HepG2 (cell line): Measurements from ENCODE around the gene SRP9. TPM values are rescaled to one million over a fixed set of nuclear protein-coding genes. Genes with fewer than 3 reads are reported as not detected.

Source experiments
- ARNTL ChIP-seq: sonication (generic); formaldehyde crosslinking; IDR thresholded peaks from 2 replicates; pipeline ENCODE4 v1.4.0; 2020; ENCODE audit warnings: mild to moderate bottlenecking, missing genetic modification reagents
- ATM ChIP-seq: fragments of 450-650 bp; IDR thresholded peaks from 2 replicates; pipeline ENCODE4 v1.7.1; 2017; ENCODE audit warnings: mild to moderate bottlenecking, borderline replicate concordance
- ETS1 ChIP-seq: sonication (generic); formaldehyde crosslinking; IDR thresholded peaks from 2 replicates; pipeline ENCODE4 v1.4.0; 2020; ENCODE audit warnings: missing genetic modification reagents
- GPN1 ChIP-seq: sonication (generic); formaldehyde crosslinking; IDR thresholded peaks from 2 replicates; pipeline ENCODE4 v1.5.1; 2020; ENCODE audit warnings: missing genetic modification reagents, borderline replicate concordance
- GRHL1 ChIP-seq: sonication (generic); formaldehyde crosslinking; conservative IDR thresholded peaks from 2 replicates; pipeline ENCODE4 v1.8.0; 2022; ENCODE audit warnings: missing genetic modification reagents
- GTF3A ChIP-seq: sonication (generic); formaldehyde crosslinking; conservative IDR thresholded peaks from 2 replicates; pipeline ENCODE4 v1.4.0; 2020; ENCODE audit warnings: mild to moderate bottlenecking, missing genetic modification reagents
- HIVEP1 ChIP-seq: sonication (generic); formaldehyde crosslinking; IDR thresholded peaks from 2 replicates; pipeline ENCODE4 v1.4.0; 2020; ENCODE audit warnings: mild to moderate bottlenecking, missing genetic modification reagents
- NR2F6 ChIP-seq, 2 experiments: IDR thresholded peaks; 2 replicates each; pipeline ENCODE4 v1.6.1; 2016; ENCODE audit warnings: antibody characterized with exemption in 1 of 2, mild to moderate bottlenecking in 1 of 2
- RBM39 ChIP-seq: fragments of 200-400 bp; formaldehyde crosslinking; IDR thresholded peaks from one replicate; pipeline ENCODE4 v1.6.1; 2018; ENCODE audit warnings: antibody characterized with exemption, mild to moderate bottlenecking, low read depth, low read length; ENCODE audit not compliant: poor library complexity, severe bottlenecking
- RXRA ChIP-seq: sonication (generic); formaldehyde crosslinking; IDR thresholded peaks from 2 replicates; pipeline ENCODE4 v1.5.1; 2020; ENCODE audit warnings: missing genetic modification reagents
- TIGD3 ChIP-seq: sonication (generic); formaldehyde crosslinking; IDR thresholded peaks from 2 replicates; pipeline ENCODE4 v1.5.1; 2020; ENCODE audit warnings: mild to moderate bottlenecking, missing genetic modification reagents, borderline replicate concordance
- TOE1 ChIP-seq: sonication (generic); formaldehyde crosslinking; IDR thresholded peaks from 2 replicates; pipeline ENCODE4 v1.4.0; 2020; ENCODE audit warnings: mild to moderate bottlenecking, missing genetic modification reagents
- ZBTB42 ChIP-seq: sonication (generic); formaldehyde crosslinking; IDR thresholded peaks from 2 replicates; pipeline ENCODE4 v1.5.0; 2020; ENCODE audit warnings: mild to moderate bottlenecking, missing genetic modification reagents
- ZFX ChIP-seq: sonication (generic); formaldehyde crosslinking; IDR thresholded peaks from 2 replicates; pipeline ENCODE4 v1.4.0; 2020; ENCODE audit warnings: mild to moderate bottlenecking, low read depth, missing genetic modification reagents, moderate library complexity
- ZNF251 ChIP-seq: sonication (generic); formaldehyde crosslinking; IDR thresholded peaks from 2 replicates; pipeline ENCODE4 v1.9.0; 2021; ENCODE audit warnings: mild to moderate bottlenecking, missing genetic modification reagents
- ZNF280B ChIP-seq: sonication (generic); formaldehyde crosslinking; IDR thresholded peaks from 2 replicates; pipeline ENCODE4 v1.5.0; 2020; ENCODE audit warnings: missing genetic modification reagents, mild to moderate bottlenecking, borderline replicate concordance
- ZNF430 ChIP-seq: sonication (generic); formaldehyde crosslinking; IDR thresholded peaks from 2 replicates; pipeline ENCODE4 v1.9.0; 2021; ENCODE audit warnings: mild to moderate bottlenecking, missing genetic modification reagents
- ZNF512B ChIP-seq: sonication (generic); formaldehyde crosslinking; IDR thresholded peaks from 2 replicates; pipeline ENCODE4 v1.5.1; 2020; ENCODE audit warnings: missing genetic modification reagents, mild to moderate bottlenecking, borderline replicate concordance
- ZNF75D ChIP-seq: sonication (generic); formaldehyde crosslinking; IDR thresholded peaks from 2 replicates; pipeline ENCODE4 v1.8.1; 2023; ENCODE audit warnings: missing genetic modification reagents, mild to moderate bottlenecking, borderline replicate concordance
- polyA plus RNA-seq, 8 experiments: library from polyadenylated mRNA; depleted of rRNA in 3 of 8; stranded (reverse) in 7 of 8; unstranded in 1 of 8; fragments of >200 nt; fragmentation: Illumina TruSeq in 4 of 8; extraction: Trizol in 4 of 8; gene quantifications; 2 replicates each; pipeline versions ENCODE4 v1.2.1 to v1.2.3, GENCODE V29; 2011 to 2016; ENCODE audit warnings: low read depth in 4 of 8, missing spikeins in 1 of 8, mixed read lengths in 1 of 8; ENCODE audit not compliant: insufficient read depth in 1 of 8
- total RNA-seq, 5 experiments: library from RNA; depleted of rRNA; stranded (reverse); fragments of >200 nt; fragmentation: Illumina TruSeq; extraction: Trizol; gene quantifications; 2 replicates each; pipeline ENCODE4 v1.2.3, GENCODE V29; 2016; ENCODE audit warnings: low read depth in 1 of 5

The SRP9 gene
- total and polyA plus RNA-seq, 2 of the 13 experiments (the other 11 are each of a cell fraction or from before 2014, with no cell fraction given): 251 to 307 TPM

- no peak for TF ChIP-seq GRHL1 (CRISPR knock-in tag)
- TF ChIP-seq ZNF512B: no peak
- TF ChIP-seq ZBTB42: no peak
- 0 out of 2 replicates have a peak, but pooled peaks have one; percentile 32 for TF ChIP-seq TIGD3
- TF ChIP-seq GTF3A (CRISPR knock-in tag): no peak
- TF ChIP-seq HIVEP1 (CRISPR knock-in tag): peak; percentile 57; the same call in 1 of the 2 replicates
- 0 out of 2 replicates have a peak, but pooled peaks have one; percentile 15 for TF ChIP-seq ETS1 (CRISPR knock-in tag)
- no peak for TF ChIP-seq NR2F6 (IDR thresholded peaks at IDR 0.05)
- TF ChIP-seq NR2F6 (CRISPR knock-in tag; IDR thresholded peaks at IDR 0.05): no peak
- TF ChIP-seq ARNTL (CRISPR knock-in tag): no peak
- no peak for TF ChIP-seq ZNF280B (CRISPR knock-in tag)
- no peak for TF ChIP-seq GPN1
- TF ChIP-seq RBM39: no peak
- TF ChIP-seq ZFX (CRISPR knock-in tag): peak; percentile 72
- TF ChIP-seq ZNF430 (CRISPR knock-in tag): no peak
- TF ChIP-seq ZNF251: no peak
- no peak for TF ChIP-seq ZNF75D (CRISPR knock-in tag)
- no peak for TF ChIP-seq ATM
- TF ChIP-seq TOE1 (CRISPR knock-in tag): no peak
- no peak for TF ChIP-seq RXRA (CRISPR knock-in tag)
These were observed 32.4 kb downstream of the SRP9 start, which contains the start of gene EPHX1 (continued) for GRCh38 chr1:225809842-225810578.
